ENCODE data around the gene STIM1.

The STIM1 gene

DNA sequence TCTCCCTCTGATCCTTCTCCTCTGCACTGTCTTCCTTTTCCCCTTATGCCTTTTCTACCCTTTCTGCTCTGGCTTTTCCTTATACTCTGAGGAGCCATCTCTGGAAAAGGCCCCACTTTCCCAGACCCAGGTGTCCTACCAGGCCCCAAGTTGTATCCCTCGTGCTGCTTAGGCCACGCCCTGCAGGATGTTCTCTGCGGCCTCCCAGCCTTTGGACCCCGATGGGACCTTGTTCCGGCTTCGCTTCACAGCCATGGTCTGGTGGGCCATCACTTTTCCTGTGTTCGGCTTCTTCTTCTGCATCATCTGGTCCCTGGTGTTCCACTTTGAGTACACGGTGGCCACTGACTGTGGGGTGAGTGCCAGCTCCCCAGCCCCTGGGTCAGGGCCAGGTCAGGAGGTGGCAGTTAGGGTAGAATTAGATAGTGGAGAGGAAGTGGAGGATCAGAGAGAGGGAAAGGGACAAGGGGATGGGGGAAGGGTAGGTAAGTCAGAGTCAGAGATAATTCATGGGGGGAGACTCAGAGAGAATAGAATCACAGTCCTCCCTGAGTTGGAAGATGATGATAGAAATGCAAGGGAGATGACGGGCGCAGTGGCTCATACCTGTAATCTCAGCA is 38.2 kb upstream of the STIM1 start:
- Histone ChIP-seq H3K36me3 (ENCODE audit: control insufficient read depth in 5 of 5, insufficient read depth in 5 of 5, low read length in 5 of 5) (peaks cover 0 to 3% (median 0%) of the 10 kb centered on the region in 5 donors), H3K27ac (ENCODE audit: low read depth, low read length) (no peak overlapping the region), H3K27me3 (ENCODE audit: control insufficient read depth in 5 of 5, insufficient read depth in 4 of 5, low read length in 5 of 5) (no peaks in the 10 kb centered on the region), H3K9me3 (ENCODE audit: control insufficient read depth in 5 of 5, low read length in 5 of 5) (no peaks in the 10 kb centered on the region), H3K9ac (ENCODE audit: low read length in 5 of 5) (no peak overlapping the region), H3K4me3 (ENCODE audit: low read depth in 1 of 5, low read length in 5 of 5) (no peak overlapping the region), H3K4me1 (ENCODE audit: control insufficient read depth in 5 of 5, insufficient read depth in 5 of 5, low read length in 5 of 5) (no peaks in the 10 kb centered on the region)

DNA sequence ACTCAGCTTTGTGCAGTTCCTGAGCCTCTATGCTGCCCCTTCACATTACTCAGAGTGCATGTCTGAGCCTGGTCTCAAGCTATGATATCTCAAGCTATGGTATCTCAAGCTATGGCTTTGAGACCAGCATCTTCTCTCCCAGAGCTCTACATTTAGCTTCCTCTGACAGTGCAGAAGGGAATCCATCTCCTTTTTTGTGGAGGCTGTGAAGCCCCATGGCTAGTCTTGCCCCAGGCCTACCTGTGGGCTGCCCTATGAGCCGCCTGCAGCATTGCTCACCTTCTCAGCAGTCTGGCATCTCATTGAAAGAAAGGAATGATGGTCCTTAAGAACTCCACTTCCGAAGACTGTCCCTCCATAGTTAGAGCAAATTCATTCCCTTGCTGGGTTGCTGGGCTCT is 34.5 kb upstream of the STIM1 start:
- no peaks in the 10 kb centered on the region for H3K9me3 ChIP-seq (ENCODE audit: control insufficient read depth in 5 of 5, low read length in 5 of 5)
- no peaks in the 10 kb centered on the region for H3K4me1 ChIP-seq (ENCODE audit: control insufficient read depth in 5 of 5, insufficient read depth in 5 of 5, low read length in 5 of 5)
- no peak overlapping the region for H3K27ac ChIP-seq (ENCODE audit: low read depth, low read length)
- H3K9ac ChIP-seq (ENCODE audit: low read length in 5 of 5): no peak overlapping the region
- no peak overlapping the region for H3K4me3 ChIP-seq (ENCODE audit: low read depth in 1 of 5, low read length in 5 of 5)
- no peaks in the 10 kb centered on the region for H3K27me3 ChIP-seq (ENCODE audit: control insufficient read depth in 5 of 5, insufficient read depth in 4 of 5, low read length in 5 of 5)
- H3K36me3 ChIP-seq (ENCODE audit: control insufficient read depth in 5 of 5, insufficient read depth in 5 of 5, low read length in 5 of 5): peaks cover 0 to 8% (median 5%) of the 10 kb centered on the region in 5 donors

DNA sequence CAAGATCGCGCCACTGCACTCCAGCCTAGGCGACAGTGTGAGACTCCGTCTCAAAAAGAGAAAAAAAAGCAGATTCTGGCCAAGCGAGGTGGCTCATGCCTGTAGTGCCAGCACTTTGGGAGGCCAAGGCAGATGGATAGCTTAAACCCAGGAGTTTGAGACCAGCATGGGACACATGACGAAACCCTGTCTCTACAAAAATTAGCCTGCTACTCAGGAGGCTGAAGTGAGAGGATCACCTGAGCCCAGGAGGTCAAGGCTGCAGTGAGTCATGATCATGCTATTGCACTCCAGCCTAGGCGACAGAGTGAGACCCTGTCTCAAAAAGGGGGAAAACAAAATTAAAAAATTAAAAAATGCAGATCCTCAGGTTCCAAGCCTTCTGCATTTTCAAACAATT is 33.2 kb upstream of the STIM1 start:
- H3K36me3 ChIP-seq (ENCODE audit: control insufficient read depth in 5 of 5, insufficient read depth in 5 of 5, low read length in 5 of 5): peaks cover 0 to 21% (median 16%) of the 10 kb centered on the region in 5 donors
- H3K9me3 ChIP-seq (ENCODE audit: control insufficient read depth in 5 of 5, low read length in 5 of 5): no peaks in the 10 kb centered on the region
- H3K27me3 ChIP-seq (ENCODE audit: control insufficient read depth in 5 of 5, insufficient read depth in 4 of 5, low read length in 5 of 5): no peaks in the 10 kb centered on the region
- H3K4me3 ChIP-seq (ENCODE audit: low read depth in 1 of 5, low read length in 5 of 5): no peak overlapping the region
- no peak overlapping the region for H3K9ac ChIP-seq (ENCODE audit: low read length in 5 of 5)
- H3K27ac ChIP-seq (ENCODE audit: low read depth, low read length): no peak overlapping the region
- H3K4me1 ChIP-seq (ENCODE audit: control insufficient read depth in 5 of 5, insufficient read depth in 5 of 5, low read length in 5 of 5): no peaks in the 10 kb centered on the region

DNA sequence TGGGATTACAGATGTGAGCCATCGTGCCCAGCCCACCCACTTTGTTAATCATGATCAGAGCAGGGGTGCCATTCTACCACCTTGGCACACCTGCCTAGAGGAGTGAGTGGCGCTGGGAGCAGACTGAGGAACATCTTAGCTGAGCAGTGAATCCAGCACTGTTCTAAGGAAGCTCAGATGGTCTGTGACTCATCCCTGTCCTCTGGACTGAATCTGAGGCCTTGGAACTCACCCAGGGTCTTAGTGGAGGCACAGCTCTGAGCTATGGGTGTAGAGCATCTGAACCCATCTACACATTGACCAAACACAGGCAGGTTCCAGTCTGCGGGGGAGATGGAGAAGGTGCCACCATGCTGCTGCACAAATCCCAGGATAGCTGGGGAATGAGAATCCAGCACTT is 32.2 kb upstream of the STIM1 start:
- Histone ChIP-seq H3K4me3 (ENCODE audit: low read depth in 1 of 5, low read length in 5 of 5) (no peak overlapping the region), H3K4me1 (ENCODE audit: control insufficient read depth in 5 of 5, insufficient read depth in 5 of 5, low read length in 5 of 5) (no peaks in the 10 kb centered on the region), H3K9ac (ENCODE audit: low read length in 5 of 5) (no peak overlapping the region), H3K9me3 (ENCODE audit: control insufficient read depth in 5 of 5, low read length in 5 of 5) (no peaks in the 10 kb centered on the region), H3K36me3 (ENCODE audit: control insufficient read depth in 5 of 5, insufficient read depth in 5 of 5, low read length in 5 of 5) (peaks cover 0 to 31% (median 24%) of the 10 kb centered on the region in 5 donors), H3K27me3 (ENCODE audit: control insufficient read depth in 5 of 5, insufficient read depth in 4 of 5, low read length in 5 of 5) (no peaks in the 10 kb centered on the region), H3K27ac (ENCODE audit: low read depth, low read length) (no peak overlapping the region)

- no peak overlapping the region for H3K9ac ChIP-seq (ENCODE audit: low read length in 5 of 5)
- H3K4me3 ChIP-seq (ENCODE audit: low read depth in 1 of 5, low read length in 5 of 5): no peak overlapping the region
- H3K4me1 ChIP-seq (ENCODE audit: control insufficient read depth in 5 of 5, insufficient read depth in 5 of 5, low read length in 5 of 5): no peaks in the 10 kb centered on the region
- H3K9me3 ChIP-seq (ENCODE audit: control insufficient read depth in 5 of 5, low read length in 5 of 5): no peaks in the 10 kb centered on the region
- H3K27ac ChIP-seq (ENCODE audit: low read depth, low read length): no peak overlapping the region
- H3K27me3 ChIP-seq (ENCODE audit: control insufficient read depth in 5 of 5, insufficient read depth in 4 of 5, low read length in 5 of 5): no peaks in the 10 kb centered on the region
- H3K36me3 ChIP-seq (ENCODE audit: control insufficient read depth in 5 of 5, insufficient read depth in 5 of 5, low read length in 5 of 5): peaks cover 0 to 29% (median 24%) of the 10 kb centered on the region in 5 donors
Measured at GRCh38 chr11:3823762-3824506, 31.5 kb upstream of the STIM1 start.

- H3K4me3 ChIP-seq (ENCODE audit: low read depth in 1 of 5, low read length in 5 of 5): no peak overlapping the region
- H3K9me3 ChIP-seq (ENCODE audit: control insufficient read depth in 5 of 5, low read length in 5 of 5): no peaks in the 10 kb centered on the region
- H3K4me1 ChIP-seq (ENCODE audit: control insufficient read depth in 5 of 5, insufficient read depth in 5 of 5, low read length in 5 of 5): no peaks in the 10 kb centered on the region
- H3K9ac ChIP-seq (ENCODE audit: low read length in 5 of 5): no peak overlapping the region
- H3K27me3 ChIP-seq (ENCODE audit: control insufficient read depth in 5 of 5, insufficient read depth in 4 of 5, low read length in 5 of 5): no peaks in the 10 kb centered on the region
- H3K36me3 ChIP-seq (ENCODE audit: control insufficient read depth in 5 of 5, insufficient read depth in 5 of 5, low read length in 5 of 5): peaks cover 0 to 35% (median 25%) of the 10 kb centered on the region in 5 donors
- no peak overlapping the region for H3K27ac ChIP-seq (ENCODE audit: low read depth, low read length)
Measured at GRCh38 chr11:3824714-3825472, 30.6 kb upstream of the STIM1 start.

- Histone ChIP-seq H3K36me3 (ENCODE audit: control insufficient read depth in 5 of 5, insufficient read depth in 5 of 5, low read length in 5 of 5) (peaks cover 0 to 42% (median 31%) of the 10 kb centered on the region in 5 donors), H3K9me3 (ENCODE audit: control insufficient read depth in 5 of 5, low read length in 5 of 5) (no peaks in the 10 kb centered on the region), H3K27ac (ENCODE audit: low read depth, low read length) (no peak overlapping the region), H3K4me1 (ENCODE audit: control insufficient read depth in 5 of 5, insufficient read depth in 5 of 5, low read length in 5 of 5) (peaks cover 0 to 5% (median 0%) of the 10 kb centered on the region in 5 donors), H3K27me3 (ENCODE audit: control insufficient read depth in 5 of 5, insufficient read depth in 4 of 5, low read length in 5 of 5) (no peaks in the 10 kb centered on the region), H3K4me3 (ENCODE audit: low read depth in 1 of 5, low read length in 5 of 5) (no peak overlapping the region), H3K9ac (ENCODE audit: low read length in 5 of 5) (no peak overlapping the region)
Measured at GRCh38 chr11:3825473-3826154, 29.9 kb upstream of the STIM1 start.

- H3K36me3 ChIP-seq (ENCODE audit: control insufficient read depth in 5 of 5, insufficient read depth in 5 of 5, low read length in 5 of 5): peaks cover 0 to 45% (median 34%) of the 10 kb centered on the region in 5 donors
- peaks cover 0 to 16% (median 10%) of the 10 kb centered on the region in 5 donors for H3K4me1 ChIP-seq (ENCODE audit: control insufficient read depth in 5 of 5, insufficient read depth in 5 of 5, low read length in 5 of 5)
- H3K27ac ChIP-seq (ENCODE audit: low read depth, low read length): no peak overlapping the region
Measured at GRCh38 chr11:3826721-3827120, 28.7 kb upstream of the STIM1 start.

GRCh38 chr11:3827434-3828186 is 27.9 kb upstream of the STIM1 start:
- Histone ChIP-seq H3K27me3 (ENCODE audit: control insufficient read depth in 5 of 5, insufficient read depth in 4 of 5, low read length in 5 of 5) (no peaks in the 10 kb centered on the region), H3K36me3 (ENCODE audit: control insufficient read depth in 5 of 5, insufficient read depth in 5 of 5, low read length in 5 of 5) (peaks cover 0 to 45% (median 34%) of the 10 kb centered on the region in 5 donors), H3K9ac (ENCODE audit: low read length in 5 of 5) (no peak overlapping the region), H3K27ac (ENCODE audit: low read depth, low read length) (no peak overlapping the region), H3K4me1 (ENCODE audit: control insufficient read depth in 5 of 5, insufficient read depth in 5 of 5, low read length in 5 of 5) (peaks cover 2 to 25% (median 18%) of the 10 kb centered on the region in 5 donors), H3K4me3 (ENCODE audit: low read depth in 1 of 5, low read length in 5 of 5) (no peak overlapping the region), H3K9me3 (ENCODE audit: control insufficient read depth in 5 of 5, low read length in 5 of 5) (no peaks in the 10 kb centered on the region)

More at GRCh38 chr11:3826721-3827120, 28.7 kb upstream of the STIM1 start:
- Histone ChIP-seq H3K9me3 (ENCODE audit: control insufficient read depth in 5 of 5, low read length in 5 of 5) (no peaks in the 10 kb centered on the region), H3K9ac (ENCODE audit: low read length in 5 of 5) (no peak overlapping the region), H3K27me3 (ENCODE audit: control insufficient read depth in 5 of 5, insufficient read depth in 4 of 5, low read length in 5 of 5) (no peaks in the 10 kb centered on the region), H3K4me3 (ENCODE audit: low read depth in 1 of 5, low read length in 5 of 5) (no peak overlapping the region)
